HEK293T (cell line): ENCODE measurements around the gene PDE7B.

Experiments
- BHLHE40 ChIP-seq: fragments of 450-650 bp; IDR thresholded peaks from 2 replicates; pipeline ENCODE4 v1.6.1; 2016; ENCODE audit warnings: mild to moderate bottlenecking, moderate library complexity, borderline replicate concordance
- FOXA1 ChIP-seq: fragments of 450-650 bp; IDR thresholded peaks from 2 replicates; pipeline ENCODE4 v1.6.1; 2016; ENCODE audit warnings: mild to moderate bottlenecking
- FOXM1 ChIP-seq: fragments of 450-650 bp; IDR thresholded peaks from 2 replicates; pipeline ENCODE4 v1.6.1; 2017; ENCODE audit warnings: mild to moderate bottlenecking, borderline replicate concordance
- HDGF ChIP-seq: fragments of 450-650 bp; IDR thresholded peaks from 2 replicates; pipeline ENCODE4 v1.6.1; 2017; ENCODE audit warnings: antibody characterized with exemption, borderline replicate concordance
- L3MBTL2 ChIP-seq: fragments of 450-650 bp; conservative IDR thresholded peaks from 2 replicates; pipeline ENCODE4 v1.6.1; 2016; ENCODE audit warnings: mild to moderate bottlenecking
- SP1 ChIP-seq: fragments of 450-650 bp; IDR thresholded peaks from 2 replicates; pipeline ENCODE4 v1.6.1; 2017
- SUZ12 ChIP-seq: fragments of 450-650 bp; IDR thresholded peaks from 2 replicates; pipeline ENCODE4 v1.6.1; 2016; ENCODE audit warnings: mild to moderate bottlenecking
- TARDBP ChIP-seq: fragments of 450-650 bp; IDR thresholded peaks from 2 replicates; pipeline ENCODE4 v1.6.1; 2016

- TF ChIP-seq SP1 (no peak), BHLHE40 (no peak), FOXA1 (no peak), TARDBP (no peak), L3MBTL2 (no peak), HDGF (no peak), FOXM1 (no peak), SUZ12 (no peak)
Measured at GRCh38 chr6:136188486-136188885, 337.0 kb downstream of the PDE7B start.
